EH (cell line): Measurements from ENCODE around the gene TFG.

Experiments
- DNase-seq: peaks from one replicate; pipeline ENCODE4 v3.0.0-alpha.2; 2015; ENCODE audit warnings: low read depth

TFG gene

DNA sequence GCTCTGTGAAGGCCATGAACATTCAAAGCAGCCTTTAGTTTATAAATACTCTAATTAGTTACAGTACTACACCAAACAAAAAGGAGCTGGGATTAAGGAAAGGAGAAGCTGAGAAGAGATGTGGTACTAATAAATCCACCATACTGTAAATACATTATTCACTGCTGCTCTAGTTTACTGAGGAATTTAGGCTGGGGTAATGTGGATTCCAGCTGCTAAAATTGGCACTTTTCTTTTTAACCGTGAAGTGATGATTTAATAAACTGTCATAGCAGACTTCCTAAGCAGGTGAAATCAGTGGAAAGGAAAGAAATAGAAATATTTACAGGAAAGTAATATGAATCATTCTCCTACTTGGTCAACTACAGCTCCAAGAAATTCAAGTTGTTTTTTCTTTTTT is 88.7 kb downstream of the TFG start:
- DNase-seq = peak; percentile 34
